Esophagus squamous epithelium (tissue), 4 donors: ENCODE data around the gene MAN2A1.

Experiments used
- CTCF ChIP-seq, 6 experiments: fragments of 450-650 bp in 4 of 6; fragments of 200-600 bp in 2 of 6; sonication (generic) in 2 of 6; IDR thresholded peaks; one replicate each; pipeline ENCODE4 v1.5.1; 2016 to 2019; ENCODE audit warnings: antibody characterized with exemption in 6 of 6, mild to moderate bottlenecking in 4 of 6, moderate library complexity in 4 of 6
- POLR2A ChIP-seq, 4 donors: fragments of 450-650 bp; IDR thresholded peaks; one replicate each; pipeline ENCODE4 v1.6.1; 2017; ENCODE audit warnings: antibody characterized with exemption in 4 of 4, mild to moderate bottlenecking in 4 of 4, moderate library complexity in 3 of 4

GRCh38 chr5:109837231-109837861, 147.6 kb downstream of the MAN2A1 start:
- TF ChIP-seq POLR2A (IDR thresholded peaks at IDR 0.05) (no peak), CTCF (IDR thresholded peaks at IDR 0.05) (no peak)
